HG03159 (cell line): Measurements from ENCODE around the gene MGAT3.

ENCODE experiments used
- ATAC-seq: cut with Tn5 transposase; IDR thresholded peaks from one replicate; pipeline ENCODE4 v1.9.1; 2021; ENCODE audit warnings: mild to moderate bottlenecking, moderate library complexity; ENCODE audit not compliant: unreplicated experiment

Gene MGAT3

DNA sequence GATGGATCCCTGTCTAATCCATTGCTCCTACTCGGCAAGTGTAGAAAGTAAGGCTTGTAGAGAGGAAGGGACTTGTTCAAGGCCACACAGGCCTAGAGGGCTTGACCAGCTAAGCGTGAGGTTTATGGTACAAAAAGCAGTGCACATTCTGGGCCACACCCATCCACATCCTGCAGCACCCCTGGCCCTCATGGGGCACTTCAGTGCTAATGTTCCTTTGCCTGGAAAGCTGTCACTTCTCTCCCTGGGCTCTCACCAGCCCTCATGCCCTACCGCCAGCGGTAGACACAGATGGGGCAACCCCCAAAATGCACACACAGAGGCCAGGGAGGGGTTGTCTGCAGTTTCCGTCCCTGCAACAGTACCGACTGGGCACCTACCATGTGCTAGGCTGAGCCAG, 7.1 kb upstream of the MGAT3 start:
- ATAC-seq, result no peak

DNA sequence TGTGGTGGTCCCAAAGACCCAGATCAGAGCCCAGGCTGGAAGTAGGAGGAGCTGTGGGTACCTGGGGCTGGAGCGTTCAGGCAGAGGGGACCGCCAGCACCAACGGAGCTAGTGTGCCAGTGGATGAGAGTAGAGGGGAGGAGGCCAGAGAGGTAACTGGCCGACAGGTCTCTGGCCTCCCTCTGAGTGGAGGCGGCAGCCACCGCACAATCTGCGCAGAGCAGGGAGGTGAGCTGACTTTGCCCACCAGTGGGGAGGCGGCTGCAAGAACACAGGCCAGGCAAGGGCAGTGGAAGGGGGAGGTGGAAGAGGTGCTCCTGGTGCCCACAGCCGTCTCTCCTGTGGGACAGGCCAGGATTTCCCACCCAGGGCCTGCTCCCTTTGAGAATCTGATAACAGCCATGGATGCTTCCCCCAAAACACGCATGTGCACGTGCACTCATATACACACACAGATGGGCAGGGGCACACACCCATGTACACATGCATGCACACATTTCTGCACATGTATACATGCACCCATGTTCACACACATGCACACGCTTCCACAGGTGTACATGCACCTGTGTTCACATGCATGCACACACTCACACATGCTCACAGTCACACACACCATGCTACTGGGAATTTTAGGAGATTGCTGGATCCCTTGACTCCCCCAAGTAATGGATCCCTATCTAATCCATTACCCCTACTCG, 6.4 kb upstream of the MGAT3 start:
- no peak for ATAC-seq

DNA sequence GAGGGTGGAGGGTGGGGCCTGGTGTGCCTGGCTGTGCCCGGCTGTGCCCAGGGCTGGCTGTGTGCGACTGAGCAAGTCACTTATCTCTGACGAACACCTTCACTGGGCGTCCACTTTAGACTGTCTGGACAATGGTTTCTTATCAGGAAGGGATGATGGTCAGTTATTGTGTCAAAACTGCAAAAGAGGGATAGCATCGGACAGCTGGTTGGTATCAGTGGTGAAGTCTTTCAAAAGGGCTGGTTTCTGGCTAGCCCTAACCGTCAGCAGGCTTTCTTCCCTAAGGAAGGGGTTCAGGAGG, 4.1 kb upstream of the MGAT3 start:
- ATAC-seq, result no peak

DNA sequence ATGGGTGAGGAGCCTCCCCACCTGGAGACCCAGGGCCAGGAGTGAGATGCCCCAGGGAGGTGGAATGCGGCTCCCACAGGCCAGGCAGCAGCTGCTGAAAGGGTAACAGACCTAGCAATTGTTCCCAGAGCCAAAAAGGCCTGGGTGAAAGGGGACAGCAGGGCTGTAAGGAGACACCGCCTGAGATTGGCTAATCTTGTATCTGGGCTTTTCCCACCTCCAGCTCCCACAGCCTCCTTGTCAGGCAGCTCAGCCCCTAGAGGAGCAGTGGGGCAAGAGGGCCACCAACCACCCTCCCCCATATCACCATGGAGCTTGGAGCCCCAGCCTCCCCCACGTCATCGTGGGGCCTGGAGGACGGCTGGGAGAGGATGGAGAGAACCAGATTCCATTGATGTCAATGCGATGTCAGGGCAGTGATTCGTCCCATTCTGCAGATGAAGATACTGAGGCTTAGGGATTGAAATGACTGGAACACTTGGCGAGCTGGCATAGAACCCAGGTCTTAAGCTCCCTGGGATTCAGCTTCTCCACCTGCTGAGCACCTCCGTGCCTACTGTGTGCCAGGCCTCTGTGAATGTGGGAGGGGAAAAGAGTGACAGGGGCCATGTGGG, 2.9 kb upstream of the MGAT3 start:
- no peak for ATAC-seq

DNA sequence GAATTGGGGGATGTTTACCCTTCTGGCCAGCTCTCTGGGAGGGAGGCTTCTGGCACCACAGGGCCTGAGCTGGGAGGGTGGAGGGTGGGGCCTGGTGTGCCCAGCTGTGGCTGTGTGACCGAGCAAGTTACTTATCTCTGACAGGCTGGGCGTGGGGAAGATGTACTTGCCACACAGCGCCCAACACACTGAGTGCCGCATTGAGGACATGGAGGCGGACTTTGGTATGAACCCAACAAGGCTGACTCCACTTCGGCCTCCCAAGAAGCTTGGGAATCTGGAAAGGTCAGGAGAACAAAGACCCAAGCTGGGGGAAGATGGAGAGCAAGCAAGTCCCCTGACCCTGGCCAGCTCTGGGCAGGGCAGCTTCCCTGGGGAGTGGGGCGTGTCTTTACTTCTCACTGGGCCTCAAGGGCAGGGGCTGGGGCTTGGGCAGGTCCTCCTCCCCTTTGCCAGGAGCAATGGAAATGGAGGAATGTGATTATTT, 2.4 kb upstream of the MGAT3 start:
- no peak for ATAC-seq

DNA sequence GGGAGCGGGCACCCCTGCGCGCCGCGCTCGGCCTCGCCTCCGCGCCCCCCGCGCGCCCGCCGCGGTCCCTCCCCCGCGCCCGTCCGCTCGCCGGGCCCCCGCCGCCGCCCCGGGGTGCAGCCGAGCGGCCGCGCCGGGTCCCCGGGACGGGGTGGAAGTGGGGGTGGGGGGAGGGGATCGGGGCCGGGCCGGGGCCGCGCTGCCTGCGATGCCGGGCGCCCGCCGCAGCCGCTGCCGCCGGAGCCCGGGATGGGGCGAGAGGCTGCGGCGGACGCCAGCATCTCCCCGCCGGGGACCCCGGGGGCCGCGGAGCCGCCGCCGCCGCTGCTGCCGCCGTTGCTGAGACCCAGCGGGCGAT, 365 bp downstream of the MGAT3 start:
- no peak for ATAC-seq

DNA sequence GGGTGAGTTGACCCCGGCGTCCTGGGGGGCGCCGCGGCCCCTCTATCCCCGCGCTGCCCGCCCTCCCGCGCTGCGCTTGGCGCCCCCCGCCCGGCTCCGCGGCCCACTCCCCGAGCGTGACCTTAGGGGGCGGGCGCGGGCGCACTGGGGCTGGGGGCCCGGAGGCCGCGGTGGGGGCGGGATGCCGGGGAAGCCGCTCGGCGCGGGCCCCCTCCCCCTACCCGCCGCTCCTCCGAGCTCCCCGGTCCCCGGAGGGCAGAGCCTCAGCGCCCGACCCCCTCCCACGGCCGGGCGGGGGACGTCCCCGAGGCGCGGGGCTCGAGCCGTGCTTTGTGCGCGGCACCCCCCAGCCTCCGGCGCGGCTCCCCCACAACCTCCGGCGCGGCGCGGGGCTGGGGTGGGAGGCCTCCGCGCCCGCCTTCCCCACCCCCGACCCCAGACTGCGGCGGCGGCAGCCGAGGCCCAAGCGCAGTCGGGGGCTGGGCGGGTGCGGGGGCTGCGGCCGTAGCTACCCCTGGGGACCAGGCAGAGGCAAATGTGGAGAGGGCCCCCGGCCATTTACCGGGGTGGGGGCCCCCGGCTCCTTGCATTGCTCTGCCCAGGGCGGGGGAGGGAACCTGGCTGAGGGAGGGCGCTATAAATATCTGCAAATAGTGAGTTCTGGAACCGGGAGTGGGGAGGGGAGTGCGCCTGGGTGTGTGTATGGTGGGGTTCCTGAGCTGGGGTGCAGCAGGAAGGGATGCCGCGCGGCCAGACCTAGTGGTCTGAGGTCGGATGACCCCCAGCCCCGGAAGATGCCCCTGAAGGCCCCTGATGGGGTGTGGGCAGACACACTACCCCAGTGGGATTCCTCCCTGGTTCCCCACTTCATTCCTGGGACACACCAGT, 988 bp downstream of the MGAT3 start:
- ATAC-seq, result no peak

DNA sequence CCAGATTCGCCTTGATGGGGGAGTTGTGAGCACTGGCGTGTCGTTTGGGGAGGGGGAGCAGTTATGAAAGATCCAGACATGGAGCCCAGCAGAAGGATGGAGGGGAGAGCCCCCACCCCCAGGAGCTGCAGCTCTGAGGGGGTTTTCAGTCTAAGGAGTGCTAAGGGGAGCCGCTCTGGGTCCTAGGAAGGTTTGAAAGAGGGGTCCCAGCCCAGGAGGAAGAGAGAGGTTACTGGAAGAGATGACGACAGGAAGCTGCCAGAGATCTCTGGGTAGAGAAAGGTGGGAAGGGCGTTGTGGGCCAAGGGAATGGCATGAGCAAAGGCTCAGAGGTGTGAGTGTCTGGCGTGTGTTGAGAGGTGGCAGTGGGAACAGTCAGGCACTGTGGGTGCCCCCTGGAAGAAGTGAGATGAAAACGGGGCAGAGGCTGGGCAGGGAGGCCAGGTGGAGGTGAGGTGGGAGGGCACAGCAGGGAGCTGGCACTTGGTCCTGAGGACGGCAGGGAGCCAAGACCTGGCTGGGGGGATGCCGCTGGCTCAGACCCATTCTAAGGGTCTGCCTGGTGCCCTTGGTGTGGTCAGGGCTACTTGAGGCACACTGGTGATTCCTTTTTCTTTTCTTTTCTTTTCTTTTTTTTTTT, 1.8 kb downstream of the MGAT3 start:
- no peak for ATAC-seq

DNA sequence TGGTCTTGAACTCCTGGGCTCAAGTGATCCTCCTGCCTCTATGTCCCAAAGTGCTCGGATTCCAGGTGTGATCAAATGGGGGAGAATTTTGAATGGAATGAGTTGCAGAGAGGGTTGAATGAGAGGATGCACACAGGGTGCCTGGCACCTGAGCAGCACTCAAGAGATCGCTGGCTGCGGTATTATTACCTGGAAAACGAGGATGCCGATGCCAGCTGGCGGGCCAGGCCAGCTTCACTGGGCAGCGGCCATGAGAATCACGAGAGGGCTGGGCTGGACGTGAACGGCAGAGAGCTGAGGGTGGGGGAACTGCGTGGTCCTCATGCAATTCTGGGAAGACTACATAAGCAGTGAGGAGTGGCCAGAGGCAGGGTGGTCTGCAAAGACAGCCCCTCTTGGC, 2.9 kb downstream of the MGAT3 start:
- ATAC-seq, result no peak

DNA sequence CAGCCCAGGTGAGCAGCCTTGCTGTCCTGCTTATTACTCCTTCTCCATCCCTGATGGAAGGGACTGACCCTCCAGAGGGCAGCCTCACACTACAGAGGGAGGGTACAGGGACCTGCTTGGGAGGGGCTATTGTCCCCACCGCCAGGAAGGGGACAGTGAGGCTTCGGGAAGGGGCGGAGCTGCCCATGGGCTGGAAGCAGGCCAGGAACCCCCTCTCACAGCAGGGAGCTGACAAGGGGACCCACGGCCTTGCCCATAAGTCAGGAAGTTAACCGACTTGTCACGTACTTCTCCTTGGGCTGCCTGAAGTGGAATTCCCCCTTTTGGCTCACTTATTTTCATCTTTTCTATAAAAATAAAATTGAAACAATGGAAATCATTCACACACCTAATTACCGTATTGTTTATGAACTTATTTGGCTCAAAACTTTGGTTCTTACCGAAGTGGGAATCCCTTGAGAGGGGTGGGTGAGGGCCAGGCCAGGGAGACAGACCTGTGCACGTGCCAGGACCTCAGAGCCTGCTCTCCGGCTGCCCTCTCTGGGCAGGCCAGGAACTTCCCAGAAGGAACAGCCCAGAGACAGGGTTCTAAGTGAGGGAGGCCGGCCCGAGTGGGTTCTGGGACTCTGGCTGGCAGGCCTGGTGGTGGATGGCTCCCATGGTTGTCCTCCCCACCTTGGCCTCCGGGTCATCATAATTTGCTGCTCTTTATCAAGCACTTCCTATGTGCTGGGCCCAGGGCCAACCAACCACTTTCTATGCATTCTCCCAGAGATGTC, 5.8 kb downstream of the MGAT3 start:
- ATAC-seq, result no peak

DNA sequence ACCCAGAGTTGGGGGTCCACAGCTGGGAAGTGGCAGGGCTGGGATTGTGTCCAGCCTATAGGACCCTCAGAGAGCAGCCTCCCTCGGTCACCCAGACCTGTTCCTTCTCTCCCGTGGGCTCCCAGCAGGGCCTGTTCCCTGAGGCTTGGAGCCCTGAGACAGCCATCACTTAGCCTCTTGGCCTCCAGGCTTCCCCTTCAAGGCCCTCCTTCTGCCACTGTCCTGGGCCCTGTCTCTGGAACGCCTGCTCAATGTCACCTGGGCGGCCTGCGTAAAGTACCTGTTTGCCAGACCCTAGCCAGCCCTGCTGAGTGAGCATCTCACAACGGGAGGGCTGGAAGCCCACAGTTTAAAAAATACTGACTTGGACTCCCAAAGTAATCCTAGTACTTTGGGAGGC, 6.5 kb downstream of the MGAT3 start:
- no peak for ATAC-seq

DNA sequence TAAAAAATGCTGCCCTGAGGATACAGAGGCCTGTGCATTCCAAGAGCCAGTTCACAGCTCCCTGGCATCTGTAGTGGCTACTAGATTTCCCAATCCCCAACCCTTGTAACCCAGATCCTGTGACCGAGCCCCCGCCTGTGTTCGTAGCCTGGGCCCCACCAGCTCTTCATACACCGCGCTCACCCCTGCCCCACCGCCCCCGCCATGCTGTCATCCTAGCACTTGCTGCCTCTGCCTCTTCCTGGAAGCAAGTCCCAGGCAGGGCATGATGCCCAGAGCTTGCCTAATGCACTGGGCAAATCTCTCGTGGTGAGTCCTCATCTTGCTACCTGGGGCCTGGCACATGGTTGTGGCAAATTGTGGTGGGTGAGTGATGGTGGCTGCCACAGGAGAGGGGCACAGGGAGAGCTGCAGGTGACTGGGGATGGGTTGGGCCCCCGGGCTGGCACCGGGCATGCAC, 7.1 kb downstream of the MGAT3 start:
- no peak for ATAC-seq

DNA sequence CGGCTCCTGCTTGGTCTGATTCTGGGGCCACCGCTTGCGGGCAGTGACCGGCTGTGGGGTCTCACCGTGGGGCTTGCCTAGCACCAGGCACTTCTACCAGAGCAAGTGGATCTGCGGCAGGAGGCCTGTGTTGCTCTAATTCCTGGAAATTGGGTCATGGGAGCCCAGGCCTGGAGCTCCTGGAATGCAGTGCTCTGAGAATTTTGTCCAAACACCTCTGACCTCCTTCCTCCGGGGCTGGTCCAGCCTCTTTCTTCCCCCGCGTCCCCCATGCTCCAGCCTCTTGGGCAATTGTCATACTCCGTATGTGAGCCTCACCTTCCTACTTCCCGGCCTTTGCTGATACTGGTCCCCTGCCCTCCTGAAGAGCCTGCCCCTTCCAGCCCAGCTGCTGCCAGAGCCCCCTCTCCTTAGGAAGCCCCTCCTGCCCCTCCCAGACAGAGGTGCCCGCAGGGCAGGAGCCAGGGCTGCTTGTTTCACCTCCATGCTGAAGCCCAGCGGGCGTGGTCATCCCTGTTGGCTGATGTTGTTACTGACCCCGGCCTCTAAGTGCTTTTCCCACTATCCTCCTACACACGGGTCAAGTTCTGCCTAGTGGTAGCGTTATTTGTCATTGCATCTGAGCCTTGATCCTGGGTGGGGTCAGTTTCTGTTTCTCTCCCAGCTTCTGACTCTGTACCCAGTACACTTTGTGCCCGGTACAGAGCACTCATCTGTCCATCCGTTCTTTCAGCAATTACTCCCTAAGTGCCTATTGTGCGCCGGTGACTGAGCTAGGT, 9.6 kb downstream of the MGAT3 start:
- no peak for ATAC-seq

DNA sequence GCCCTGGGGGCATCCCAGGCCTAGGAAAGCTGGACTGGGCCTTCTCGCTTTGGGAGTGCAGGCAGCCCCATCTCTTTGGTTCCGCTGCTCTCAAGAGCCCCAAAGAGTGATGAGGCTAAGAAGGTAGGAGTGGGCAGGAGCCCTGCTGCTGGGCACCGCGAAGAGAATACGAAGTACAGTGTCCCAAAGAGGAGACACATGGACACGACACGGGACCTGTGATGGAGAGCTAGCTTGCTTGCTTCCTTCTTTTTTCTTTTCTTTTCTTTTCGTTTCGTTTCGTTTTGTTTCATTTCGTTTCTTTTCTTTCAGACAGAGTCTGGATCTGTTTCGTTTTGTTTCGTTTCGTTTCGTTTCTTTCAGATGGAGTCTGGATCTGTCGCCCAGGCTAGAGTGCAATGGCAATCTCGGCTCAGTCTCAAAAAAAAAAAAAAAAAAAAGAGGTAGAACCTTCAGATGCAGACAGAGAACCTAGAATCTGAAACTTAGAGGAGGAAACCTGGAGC, 10.6 kb downstream of the MGAT3 start:
- no peak for ATAC-seq

DNA sequence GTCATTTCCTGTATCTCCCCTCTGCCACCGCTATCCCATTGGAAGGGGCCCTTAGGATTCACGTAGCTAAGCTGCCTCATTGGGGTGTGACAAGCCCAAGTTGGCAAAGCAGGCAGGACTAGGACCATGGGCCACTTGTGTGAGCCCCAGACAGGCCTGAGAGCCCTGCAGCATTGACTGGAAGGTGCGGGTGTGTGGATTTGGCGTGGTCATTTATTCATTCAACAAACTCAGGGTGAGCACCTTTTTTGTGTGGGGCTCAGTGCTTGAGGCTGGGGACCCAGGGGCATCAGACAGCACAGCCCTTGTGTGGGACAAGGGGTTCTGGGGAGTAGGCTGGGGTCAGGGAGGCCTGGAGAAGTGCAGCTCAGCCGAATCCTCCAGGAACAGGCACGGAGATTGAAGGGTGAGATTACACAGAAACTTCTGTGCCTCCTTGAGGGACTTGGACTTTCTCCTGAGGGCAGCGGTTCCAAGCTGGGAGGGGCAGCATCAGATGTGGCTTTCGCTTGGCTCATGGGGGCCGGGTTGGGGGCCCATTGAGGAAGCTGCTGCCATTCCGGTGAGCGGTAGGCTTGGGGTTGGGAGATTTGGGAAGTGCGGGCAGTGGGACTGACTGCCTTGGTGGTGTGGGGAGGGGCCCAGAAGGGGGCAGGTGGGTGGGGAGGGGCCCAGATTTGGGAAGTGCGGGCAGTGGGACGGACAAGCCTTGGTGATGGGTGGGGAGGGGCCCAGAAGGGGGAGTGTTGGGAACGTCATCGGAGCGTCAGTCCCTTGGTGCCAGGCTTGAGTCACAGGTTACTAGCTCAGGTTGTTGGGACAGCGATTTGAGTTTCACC, 11.9 kb downstream of the MGAT3 start:
- ATAC-seq, result no peak

DNA sequence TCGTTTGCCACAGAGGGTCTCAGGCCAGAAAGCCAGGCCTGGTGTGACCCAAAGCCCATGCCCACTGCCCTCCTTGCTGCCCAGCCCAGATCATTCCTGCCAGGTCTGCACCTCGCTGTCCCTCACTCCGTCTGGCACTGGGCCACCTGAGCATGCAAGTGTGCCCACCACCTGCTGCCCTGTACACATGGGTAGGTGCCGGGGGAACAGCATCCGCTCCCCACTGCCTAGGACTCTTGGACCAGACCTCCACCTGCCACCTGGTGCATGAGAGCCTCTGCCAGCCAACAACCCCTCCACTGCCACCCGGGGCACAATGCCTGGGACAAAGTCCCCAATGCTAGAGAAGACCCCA, 12.5 kb downstream of the MGAT3 start:
- ATAC-seq, result no peak

DNA sequence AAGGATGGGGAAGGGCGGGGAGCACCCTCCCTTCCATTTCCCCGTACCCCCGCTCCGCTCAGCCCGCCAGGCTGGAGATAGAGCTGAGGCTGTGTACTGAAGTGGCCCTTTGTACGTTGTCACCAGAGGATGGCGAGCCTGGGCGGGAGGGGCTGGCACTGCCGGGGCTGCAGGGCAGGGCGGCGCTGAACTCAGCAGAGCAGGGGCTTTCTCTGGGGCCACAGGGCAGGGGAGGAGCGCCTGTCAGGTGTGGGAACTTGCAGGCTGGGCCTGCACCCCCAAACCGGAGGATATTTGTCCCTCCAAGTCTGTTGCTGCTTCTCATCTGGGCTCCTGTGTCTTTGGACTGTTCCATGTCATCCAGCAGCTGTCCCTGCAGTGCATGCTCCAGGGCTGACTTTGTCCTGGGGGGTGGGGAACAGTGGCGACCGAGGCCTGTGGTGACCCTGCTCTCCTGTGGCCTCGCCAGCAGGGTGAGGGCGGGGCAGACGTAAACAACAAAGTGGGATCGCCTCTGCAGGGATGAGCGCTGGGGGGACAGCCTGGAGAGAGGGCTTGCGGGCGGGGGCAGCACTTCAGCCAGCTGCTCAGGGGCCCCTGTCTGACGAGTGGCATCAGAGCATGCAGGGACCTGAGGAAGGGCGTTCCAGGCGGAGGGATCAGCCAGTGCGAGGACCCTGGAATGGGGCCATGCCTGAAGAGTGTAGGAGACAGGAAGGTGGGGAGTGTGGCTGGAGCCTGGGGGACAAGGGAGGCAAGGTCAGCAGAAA, 13.1 kb downstream of the MGAT3 start:
- ATAC-seq, result no peak
